HepG2 (cell line): ENCODE measurements around the gene KRT12.

Experiments
- BRCA1 ChIP-seq: sonication (generic); formaldehyde crosslinking; IDR thresholded peaks from 2 replicates; pipeline ENCODE4 v1.4.0; 2020; ENCODE audit warnings: missing genetic modification reagents
- CTCF ChIP-seq: sonication (generic); formaldehyde crosslinking; IDR thresholded peaks from 2 replicates; pipeline ENCODE4 v1.5.0; 2020; ENCODE audit warnings: mild to moderate bottlenecking, missing genetic modification reagents, moderate library complexity
- ELK4 ChIP-seq: sonication (generic); formaldehyde crosslinking; IDR thresholded peaks from 2 replicates; pipeline ENCODE4 v1.9.0; 2021; ENCODE audit warnings: missing genetic modification reagents, borderline replicate concordance
- MATR3 ChIP-seq: sonication (generic); formaldehyde crosslinking; IDR thresholded peaks from 2 replicates; pipeline ENCODE4 v1.4.0; 2020; ENCODE audit warnings: missing genetic modification reagents
- MAX ChIP-seq: IDR thresholded peaks from 2 replicates; pipeline ENCODE4 v1.6.1; 2012; ENCODE audit warnings: inconsistent platforms
- MNT ChIP-seq: fragments of 450-650 bp; IDR thresholded peaks from 2 replicates; pipeline ENCODE4 v1.6.1; 2016
- RBAK ChIP-seq: sonication (generic); formaldehyde crosslinking; IDR thresholded peaks from 2 replicates; pipeline ENCODE4 v1.5.1; 2020; ENCODE audit warnings: mild to moderate bottlenecking, missing genetic modification reagents
- REST ChIP-seq, 2 experiments: IDR thresholded peaks; 2 replicates each; pipeline ENCODE4 v1.6.1; 2011 to 2012; ENCODE audit warnings: low read length in 2 of 2, borderline replicate concordance in 1 of 2, low read depth in 1 of 2, mild to moderate bottlenecking in 1 of 2, moderate library complexity in 1 of 2
- SIN3A ChIP-seq: IDR thresholded peaks from 2 replicates; pipeline ENCODE4 v1.6.1; 2011; ENCODE audit warnings: low read depth, mild to moderate bottlenecking, control low read depth, low read length, borderline replicate concordance
- USF2 ChIP-seq, 2 experiments: sonication (generic) in 1 of 2; formaldehyde crosslinking in 1 of 2; IDR thresholded peaks; 2 replicates each; pipeline versions ENCODE4 v1.5.1 to v1.6.1; 2011 to 2020; ENCODE audit warnings: borderline replicate concordance in 1 of 2, low read depth in 1 of 2, low read length in 1 of 2, mild to moderate bottlenecking in 1 of 2, missing genetic modification reagents in 1 of 2, moderate library complexity in 1 of 2
- ZBTB7A ChIP-seq: sonication (generic); formaldehyde crosslinking; IDR thresholded peaks from 2 replicates; pipeline ENCODE4 v1.8.0; 2022; ENCODE audit warnings: mild to moderate bottlenecking, missing genetic modification reagents
- ZNF138 ChIP-seq: sonication (generic); formaldehyde crosslinking; IDR thresholded peaks from 2 replicates; pipeline ENCODE4 v1.5.0; 2020; ENCODE audit warnings: mild to moderate bottlenecking, low read depth, missing genetic modification reagents

GRCh38 chr17:40819528-40820125 is 47.4 kb downstream of the KRT12 start:
- no peak for TF ChIP-seq MNT
- no peak for TF ChIP-seq CTCF (CRISPR knock-in tag)
- no peak for TF ChIP-seq USF2 (IDR thresholded peaks at IDR 0.05; ENCODE audit: low read depth, low read length)
- TF ChIP-seq USF2 (CRISPR knock-in tag; IDR thresholded peaks at IDR 0.05; ENCODE audit: borderline replicate concordance) = no peak
- TF ChIP-seq ZBTB7A (CRISPR knock-in tag) = no peak
- no peak for TF ChIP-seq RBAK (CRISPR knock-in tag)
- no peak for TF ChIP-seq ELK4 (CRISPR knock-in tag)
- no peak for TF ChIP-seq SIN3A
- no peak for TF ChIP-seq BRCA1 (CRISPR knock-in tag)
- no peak for TF ChIP-seq ZNF138 (CRISPR knock-in tag)
- no peak for TF ChIP-seq MATR3
- TF ChIP-seq REST (IDR thresholded peaks at IDR 0.05; ENCODE audit: borderline replicate concordance in 1 of 2, low read depth in 1 of 2, low read length in 2 of 2) = no peak
- no peak for TF ChIP-seq MAX
